Measurements from ENCODE around the gene C9orf43.
"Not testable (repeated sequence)": the region's sequence is repeated elsewhere in the genome, so short reads cannot be mapped to it uniquely, and the experiment has no call there.

C9orf43 gene, protein sequence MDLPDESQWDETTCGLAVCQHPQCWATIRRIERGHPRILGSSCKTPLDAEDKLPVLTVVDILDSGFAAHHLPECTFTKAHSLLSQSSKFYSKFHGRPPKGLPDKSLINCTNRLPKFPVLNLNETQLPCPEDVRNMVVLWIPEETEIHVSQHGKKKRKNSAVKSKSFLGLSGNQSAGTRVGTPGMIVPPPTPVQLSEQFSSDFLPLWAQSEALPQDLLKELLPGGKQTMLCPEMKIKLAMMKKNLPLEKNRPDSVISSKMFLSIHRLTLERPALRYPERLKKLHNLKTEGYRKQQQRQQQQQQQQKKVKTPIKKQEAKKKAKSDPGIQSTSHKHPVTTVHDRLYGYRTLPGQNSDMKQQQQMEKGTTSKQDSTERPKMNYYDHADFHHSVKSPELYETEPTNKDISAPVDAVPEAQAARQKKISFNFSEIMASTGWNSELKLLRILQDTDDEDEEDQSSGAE

DNA sequence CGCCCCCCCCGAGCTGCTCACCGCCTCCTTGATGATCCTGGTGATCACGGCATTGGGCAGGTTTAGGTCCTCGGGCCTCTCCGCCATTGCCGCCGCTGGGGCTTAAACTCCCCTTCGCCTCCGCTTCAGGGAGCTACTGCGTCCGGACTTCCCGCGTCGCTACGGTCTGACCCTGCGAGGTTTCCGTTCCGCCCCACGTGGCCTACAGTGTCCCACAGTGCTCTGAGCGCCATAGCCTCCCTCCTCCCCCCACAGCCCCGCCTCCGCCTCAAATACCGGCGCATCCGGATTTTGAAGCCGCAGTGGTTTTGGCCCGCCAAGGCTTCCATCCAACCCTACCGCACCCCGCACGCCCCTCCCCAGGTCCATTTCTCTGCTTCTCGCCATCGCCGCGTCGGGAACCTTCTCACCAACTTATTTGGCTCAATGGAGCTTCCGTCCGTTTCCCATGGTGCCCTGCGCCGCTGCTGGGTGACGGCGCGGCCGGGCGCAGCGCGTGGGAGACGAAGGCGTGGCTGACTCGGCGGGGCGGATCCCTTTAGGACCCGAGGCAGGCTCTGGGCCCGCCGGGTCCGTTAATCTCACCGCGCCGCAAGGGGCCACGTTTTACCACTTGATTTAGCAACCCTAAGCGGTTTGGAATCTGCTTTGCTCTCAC, at the start of gene C9orf43, which contains the start of gene POLE3:
Gene C9orf43 (plus strand): TSS at position 541 of the 658 bp plus-strand sequence. CDS start 2,747 bp downstream, outside the sequence.
Gene POLE3 (minus strand): TSS at position 469 of the 658 bp plus-strand sequence. CDS start 382 bp downstream, at position 87.
- DNase-seq = peak; percentile 93 to 95

DNA sequence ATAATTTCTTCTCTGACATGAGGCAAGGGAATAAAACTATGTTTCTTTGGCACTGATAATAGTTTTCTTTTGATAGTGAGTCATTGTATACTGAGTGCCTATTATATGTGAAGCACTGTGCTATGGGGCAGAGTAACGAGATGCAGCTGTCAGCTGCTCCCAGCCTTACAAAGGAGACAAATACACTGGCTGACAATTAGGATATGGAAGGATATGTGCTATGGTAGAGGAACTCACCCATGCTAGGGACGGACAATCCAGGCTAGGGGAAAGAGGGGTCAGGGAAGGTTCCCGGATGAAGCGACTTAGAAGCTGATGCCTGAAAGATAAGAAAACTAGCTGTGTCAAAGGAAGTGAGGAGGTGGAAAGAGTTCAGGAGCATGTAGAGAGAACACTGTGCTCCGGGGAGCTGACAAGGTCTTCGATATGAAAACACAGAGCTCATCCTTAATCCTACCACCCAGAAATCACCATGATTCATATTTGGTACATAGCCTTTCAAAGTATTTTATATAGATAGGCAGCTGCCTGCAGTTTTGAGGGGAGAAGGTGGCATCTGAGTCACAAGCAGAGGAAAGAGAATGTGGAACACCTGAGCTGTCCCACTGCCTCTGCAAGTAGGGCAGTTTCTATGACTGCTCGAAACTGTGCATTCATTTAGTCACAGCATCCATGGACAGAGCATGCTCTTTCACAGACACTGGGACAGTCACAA, 49.1 kb upstream of the C9orf43 start:
- no peak for DNase-seq

DNA sequence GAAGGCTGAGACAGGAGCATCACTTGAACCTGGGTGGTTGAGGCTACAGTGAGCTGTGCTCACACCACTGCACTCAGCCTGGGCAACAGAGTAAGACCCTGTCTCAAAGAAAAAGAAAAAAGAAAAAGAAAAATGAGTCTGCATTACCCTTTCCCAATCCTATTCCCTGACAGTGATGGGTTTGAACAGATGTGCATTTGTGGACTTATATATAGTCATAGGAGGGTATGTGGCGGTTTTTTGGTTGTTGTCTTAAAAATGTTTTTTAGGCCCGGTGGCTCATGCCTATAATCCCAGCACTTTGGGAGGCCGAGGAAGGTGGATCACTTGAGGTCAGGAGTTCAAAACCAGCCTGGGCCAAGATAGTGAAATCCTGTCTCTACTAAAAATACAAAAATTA, 47.2 kb upstream of the C9orf43 start:
- DNase-seq = no peak

DNA sequence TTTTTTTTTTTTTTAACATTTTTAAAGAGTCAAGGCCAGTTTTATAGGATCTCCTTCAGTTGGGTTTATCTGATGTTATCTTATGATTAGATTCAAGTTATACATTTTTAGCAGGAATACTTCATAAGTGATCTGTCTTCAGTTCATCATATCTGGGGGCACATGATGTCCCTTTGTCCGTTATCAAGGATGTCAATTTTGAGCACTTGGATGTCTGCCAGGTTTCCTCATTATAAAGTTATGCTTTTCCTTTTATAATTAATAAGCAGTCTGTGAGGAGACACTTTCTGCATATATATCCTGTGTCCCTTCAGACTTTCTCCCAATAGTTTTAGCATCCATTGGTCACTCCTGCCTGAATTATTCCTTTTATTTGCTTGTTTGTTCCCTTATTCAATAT, 45.6 kb upstream of the C9orf43 start:
- no peak for DNase-seq

DNA sequence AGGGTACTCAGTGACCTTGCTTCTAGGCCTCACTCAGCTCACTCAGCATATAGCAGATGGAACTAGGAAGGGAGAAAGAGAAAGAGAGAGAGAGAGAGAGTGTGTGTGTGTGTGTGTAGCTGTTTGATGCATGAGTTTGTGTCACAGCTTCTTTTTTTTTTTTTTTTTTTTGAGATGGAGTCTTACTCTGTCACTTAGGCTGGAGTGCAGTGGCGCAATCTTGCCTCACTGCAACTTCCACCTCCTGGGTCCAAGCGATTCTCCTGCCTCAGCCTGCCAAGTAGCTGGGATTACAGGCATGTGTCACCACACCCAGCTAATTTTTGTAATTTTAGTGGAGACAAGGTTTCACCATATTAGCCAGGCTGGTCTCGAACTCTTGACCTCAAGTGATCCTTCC, 44.9 kb upstream of the C9orf43 start:
- DNase-seq = peak in 1 of 2 experiments; percentile 24

DNA sequence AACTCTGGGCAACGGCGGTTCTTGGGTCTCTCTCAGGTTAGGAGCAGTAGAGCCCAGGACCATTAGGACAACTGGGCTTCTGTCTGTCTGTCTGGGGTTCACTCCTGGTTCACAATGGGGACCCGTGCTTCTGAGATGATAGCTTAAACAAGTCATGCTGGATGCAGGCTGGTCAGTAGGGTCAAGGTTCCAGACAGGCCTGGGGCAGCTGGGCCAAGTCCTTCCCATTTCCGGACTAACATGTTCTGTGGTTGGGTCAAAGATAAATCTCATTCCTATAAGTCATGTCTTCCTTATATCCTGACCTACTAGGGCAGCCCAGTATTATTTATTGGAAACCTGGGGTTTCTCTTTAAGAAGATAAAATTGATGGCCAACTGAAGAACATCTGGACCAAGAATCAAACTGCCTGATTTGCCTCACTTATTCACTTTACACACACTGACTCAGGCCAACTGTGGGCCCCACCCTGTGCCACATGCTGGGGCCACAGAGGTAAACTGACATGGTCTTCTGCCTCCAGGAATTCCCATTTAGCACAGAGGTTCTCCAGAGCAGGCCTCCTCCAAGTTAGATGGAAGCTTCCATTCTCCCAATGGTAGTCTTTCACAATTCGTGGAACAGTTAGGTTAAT, 42.1 kb upstream of the C9orf43 start:
- no peak for DNase-seq

DNA sequence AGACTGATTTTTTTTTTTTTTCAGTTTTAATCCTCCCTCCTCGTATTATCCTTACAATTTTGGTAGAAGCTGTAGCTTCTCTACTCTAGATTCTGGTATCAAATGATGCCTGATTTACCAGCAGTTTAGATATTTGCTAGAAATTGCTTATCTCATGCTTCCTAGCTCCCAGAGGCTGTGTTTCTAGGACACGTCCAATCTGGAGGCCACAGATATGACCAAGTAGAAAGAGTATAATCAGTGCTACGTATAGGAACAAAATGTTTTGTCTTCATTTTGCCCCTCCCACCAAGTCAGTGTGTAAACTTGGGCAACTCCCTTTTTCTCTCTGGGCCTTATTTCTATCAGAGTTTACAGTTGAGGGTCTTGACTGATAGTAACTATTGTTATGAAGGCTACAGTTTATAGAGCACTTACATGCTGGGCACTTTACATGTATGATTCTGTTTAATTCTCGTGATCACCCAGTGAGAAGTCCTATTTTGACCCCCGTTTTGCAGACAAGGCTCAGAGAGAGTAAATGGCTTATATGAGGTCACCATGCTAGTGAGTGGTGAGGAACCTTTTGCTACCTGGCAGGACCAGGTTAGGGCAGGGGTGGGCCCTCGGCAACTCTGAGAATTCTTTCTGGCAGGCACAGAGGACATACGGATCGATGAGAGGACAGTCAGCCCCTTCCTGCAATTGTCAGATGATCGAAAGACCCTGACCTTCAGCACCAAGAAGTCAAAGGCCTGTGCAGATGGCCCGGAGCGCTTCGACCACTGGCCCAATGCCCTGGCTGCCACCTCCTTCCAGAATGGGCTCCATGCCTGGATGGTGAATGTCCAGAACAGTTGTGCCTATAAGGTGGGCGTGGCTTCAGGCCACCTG, 41.3 kb upstream of the C9orf43 start:
- no peak for DNase-seq

DNA sequence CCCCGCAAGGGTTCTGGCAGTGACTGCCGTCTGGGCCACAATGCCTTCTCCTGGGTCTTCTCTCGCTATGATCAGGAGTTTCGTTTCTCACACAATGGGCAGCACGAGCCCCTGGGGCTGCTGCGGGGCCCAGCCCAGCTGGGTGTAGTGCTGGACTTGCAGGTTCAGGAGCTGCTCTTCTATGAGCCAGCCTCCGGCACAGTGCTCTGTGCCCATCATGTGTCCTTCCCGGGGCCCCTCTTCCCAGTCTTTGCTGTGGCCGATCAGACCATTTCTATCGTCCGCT, 40.7 kb upstream of the C9orf43 start:
- no peak for DNase-seq

DNA sequence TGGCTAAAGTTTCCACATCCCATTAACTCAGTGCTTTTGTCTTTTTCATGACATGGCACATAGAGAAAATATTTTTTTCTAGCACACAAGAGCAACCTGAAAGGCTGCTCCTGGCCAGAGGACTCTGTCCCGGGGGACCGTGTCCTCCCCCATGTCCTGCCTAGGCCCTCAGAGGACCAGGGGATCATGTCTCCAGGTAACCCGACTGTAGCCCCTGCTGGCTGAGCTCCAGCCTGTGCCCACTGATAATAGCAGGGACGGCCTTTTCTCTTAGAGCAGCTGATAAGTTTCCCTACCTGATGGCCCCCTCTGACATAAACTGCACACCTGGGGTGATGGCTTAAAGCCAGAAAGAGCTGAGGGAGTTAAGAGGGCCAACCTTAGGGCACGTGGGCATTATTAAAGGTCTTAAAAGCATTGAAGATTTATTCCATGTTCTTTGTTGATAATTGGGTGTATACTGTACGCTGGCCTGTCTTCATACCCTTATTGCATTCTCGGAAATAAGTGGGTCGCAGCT, 39.7 kb upstream of the C9orf43 start:
- DNase-seq = no peak

DNA sequence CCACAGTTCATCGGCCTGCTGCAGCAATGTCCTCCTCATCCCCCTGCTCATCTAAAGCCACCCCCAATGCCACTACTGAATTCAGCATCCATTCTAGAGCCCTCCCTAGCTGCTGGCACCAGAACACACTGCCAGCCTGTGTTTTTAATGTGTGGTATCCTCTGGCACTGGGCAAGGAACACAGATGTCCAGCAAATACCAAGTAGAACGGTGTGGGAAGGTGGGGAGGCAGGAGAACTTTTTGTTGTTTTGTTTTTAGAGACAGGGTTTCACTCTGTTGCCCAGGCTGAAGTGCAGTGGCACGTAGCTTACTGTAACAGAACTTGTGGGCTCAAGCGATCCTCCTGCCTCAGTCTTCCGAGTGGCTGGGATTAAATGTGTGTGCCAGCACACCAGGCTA, 38.5 kb upstream of the C9orf43 start:
- DNase-seq = no peak

DNA sequence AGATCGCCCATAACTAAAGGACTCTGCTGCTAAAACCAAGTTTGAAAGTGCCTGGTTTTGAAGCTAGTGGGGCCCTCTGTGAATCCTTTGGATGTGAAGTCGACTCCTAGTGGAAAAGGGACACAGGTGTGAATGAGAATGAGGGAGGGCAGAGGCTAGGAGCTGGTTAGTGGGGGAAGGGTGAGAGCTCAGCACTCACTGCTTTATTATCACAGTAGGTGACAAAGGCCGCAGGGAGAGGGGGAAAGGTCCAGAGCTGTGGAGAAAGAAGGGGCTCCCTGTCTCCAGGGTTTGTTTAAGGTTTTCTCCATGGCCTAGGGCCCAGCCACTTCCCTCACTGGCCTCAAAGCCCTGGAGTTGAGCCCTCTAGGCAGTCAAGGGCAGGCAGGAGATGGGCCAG, 37.3 kb upstream of the C9orf43 start:
- DNase-seq = no peak

DNA sequence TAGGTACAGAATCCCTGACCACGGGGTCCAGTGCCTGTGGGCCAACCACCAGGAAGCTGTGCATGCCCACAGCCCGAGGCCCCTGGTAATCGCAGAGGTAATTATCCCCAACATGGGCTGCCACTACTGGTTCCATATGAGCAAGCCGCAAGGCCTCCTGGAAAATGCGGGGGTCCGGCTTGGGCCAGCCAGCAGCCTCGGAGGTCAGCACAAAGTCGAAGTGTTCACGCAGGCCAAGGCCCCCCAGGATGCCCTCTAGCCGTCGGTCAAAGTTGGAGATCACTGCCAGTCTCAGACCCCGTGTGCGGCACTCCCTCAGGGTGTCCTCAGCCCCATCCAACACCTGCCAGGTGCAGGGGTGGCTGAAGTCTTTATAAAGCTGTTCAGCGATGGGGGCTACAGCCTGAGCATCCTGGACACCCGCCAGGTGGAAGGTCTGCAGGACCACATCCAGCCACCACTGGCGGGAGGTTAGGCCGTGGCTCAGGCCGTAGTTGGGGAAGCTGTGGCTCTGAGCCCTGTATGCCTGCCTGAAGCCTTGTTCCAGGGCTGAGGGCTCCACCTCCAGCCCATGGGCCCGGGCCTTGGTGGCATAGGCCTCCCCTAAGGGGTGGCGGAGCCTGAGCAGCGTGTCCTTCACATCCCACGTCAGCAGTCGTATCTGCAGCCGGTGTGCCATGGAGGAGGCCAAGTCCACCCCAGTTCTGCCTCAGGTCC, 36.7 kb upstream of the C9orf43 start:
- no peak for DNase-seq

DNA sequence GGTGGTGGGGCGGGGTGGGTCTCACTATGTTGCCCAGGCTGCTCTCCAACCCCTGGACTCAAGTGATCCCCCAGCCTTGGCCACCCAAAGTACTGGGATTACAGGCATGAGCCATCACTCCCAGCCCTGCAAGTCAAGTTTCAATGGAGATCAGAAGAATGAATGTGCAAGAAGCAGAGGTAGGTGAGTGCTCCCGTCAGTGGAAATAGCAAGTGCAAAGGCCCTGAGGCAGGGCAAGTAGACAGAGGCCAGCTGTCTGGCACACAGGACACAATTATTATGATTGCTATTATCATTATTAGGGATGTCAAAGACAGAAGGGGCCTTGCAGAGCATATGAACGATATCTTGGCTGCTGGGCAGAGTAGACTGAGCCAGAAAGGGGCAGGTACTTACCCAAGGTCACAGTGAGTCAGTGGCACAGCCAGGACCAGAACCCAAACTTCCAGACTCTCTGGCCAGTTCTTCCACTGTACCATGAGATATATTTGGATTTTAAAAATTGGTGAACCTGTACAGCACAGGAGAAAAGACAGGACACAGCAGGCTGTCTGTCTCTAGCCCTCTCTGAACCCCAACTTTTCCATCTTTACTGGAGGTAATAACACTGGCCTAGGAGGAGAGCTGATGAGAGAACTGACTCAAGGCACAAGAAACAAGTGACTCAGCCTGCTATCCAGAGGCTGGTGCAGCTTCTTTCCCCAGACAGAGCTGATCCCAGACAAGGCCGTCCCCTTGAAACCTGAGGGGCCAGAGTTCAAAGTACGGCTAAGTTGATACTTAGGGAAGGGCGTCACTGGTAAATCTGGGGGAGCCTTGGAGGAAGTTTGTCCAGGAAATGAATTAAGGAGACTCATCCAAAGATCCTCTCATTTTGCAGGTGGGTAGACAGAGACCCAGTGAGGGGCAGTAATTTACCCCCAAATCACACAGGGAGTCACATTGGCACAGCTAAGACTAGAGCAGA, 35.2 kb upstream of the C9orf43 start:
- DNase-seq = no peak

DNA sequence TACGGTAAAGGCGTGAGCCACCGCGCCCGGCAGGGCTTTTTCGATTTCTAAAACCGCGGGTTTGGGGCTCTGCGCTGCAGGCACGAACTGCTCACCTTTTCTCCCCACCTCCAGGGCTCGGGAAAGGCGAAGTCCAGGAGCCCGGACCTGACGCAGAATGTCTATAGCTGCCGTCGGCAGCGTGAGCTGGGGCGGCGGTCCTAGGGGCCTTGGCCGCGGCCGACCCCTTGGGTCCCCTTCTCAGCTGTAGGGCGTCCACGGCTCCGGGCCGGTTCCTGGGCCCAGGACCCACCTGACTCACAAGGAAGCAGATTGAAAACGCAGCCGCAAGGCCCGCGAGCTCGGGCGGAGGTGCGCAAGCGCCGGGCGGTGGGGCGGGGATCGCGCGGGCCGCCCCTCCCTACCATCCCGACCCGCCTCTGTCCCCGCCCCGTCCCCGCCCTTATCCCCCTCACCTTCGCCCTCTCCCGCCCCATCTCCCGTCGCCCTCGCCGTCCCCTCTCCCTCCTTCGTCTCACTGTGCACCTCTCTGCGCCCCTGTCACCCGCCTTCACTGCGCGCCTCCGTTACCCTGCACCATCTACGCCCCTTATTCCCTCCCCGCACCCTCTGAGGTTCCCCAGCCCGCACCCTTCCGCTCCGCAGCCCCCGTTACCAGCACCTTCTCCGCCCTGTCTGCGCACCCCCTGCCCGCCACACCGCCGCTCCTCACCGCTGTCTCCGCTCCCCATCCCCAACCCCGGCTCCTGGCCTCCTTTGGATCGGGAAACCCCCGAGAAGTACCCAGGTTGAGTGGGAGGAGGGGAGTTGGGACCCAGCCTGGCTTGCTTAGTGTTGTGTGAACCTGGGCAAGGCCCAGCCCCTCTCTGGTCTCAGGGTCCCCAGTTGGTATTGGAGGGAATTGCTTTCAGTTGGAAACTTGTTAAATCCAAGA, 33.6 kb upstream of the C9orf43 start, which contains the start of gene HDHD3:
Gene HDHD3 (minus strand): TSS at position 353 of the 934 bp plus-strand sequence. CDS start 2,632 bp downstream, outside the sequence.
- peak; percentile 54 to 69 for DNase-seq

DNA sequence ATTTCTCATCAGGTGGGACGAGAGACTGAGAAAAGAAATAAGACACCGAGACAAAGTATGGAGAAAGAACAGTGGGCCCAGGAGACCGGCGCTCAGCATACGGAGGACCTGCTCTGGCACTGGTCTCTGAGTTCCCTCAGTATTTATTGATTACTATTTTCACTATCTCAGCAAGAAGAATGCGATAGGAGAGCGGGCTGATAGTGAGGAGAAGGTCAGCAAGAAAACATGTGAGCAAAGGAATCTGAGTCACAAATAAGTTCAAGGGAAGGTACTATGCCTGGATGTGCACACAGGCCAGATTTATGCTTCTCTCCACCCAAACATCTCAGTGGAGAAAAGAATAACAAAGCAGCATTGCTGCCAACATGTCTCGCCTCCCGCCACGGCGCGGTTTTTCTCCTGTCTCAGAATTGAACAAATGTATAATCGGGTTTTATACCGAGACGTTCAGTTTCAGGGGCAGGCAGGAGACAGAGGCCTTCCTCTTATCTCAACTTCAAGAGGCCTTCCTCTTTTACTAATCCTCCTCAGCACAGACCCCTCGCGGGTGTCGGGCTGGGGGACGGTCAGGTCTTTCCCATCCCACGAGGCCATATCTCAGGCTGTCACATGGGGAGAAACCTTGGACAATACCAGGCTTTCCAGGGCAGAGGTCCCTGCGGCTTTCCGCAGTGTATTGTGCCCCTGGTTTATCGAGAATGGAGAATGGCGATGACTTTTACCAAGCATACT, 31.3 kb upstream of the C9orf43 start:
- not testable (repeated sequence) for DNase-seq

DNA sequence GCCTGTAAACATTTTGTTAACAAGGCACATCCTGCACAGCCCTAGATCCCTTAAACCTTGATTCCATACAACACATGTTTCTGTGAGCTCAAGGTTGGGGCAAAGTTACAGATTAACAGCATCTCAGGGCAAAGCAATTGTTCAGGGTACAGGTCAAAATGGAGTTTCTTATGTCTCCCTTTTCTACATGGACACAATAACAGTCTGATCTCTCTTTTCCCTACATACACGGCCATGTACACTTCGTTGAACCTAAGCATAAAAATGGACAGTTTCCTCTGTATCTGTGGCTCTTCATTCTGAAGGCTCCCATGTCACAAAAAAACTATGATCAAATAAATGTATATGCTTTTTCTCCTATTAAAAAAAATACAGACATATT, 30.7 kb upstream of the C9orf43 start:
- DNase-seq = not testable (repeated sequence)

DNA sequence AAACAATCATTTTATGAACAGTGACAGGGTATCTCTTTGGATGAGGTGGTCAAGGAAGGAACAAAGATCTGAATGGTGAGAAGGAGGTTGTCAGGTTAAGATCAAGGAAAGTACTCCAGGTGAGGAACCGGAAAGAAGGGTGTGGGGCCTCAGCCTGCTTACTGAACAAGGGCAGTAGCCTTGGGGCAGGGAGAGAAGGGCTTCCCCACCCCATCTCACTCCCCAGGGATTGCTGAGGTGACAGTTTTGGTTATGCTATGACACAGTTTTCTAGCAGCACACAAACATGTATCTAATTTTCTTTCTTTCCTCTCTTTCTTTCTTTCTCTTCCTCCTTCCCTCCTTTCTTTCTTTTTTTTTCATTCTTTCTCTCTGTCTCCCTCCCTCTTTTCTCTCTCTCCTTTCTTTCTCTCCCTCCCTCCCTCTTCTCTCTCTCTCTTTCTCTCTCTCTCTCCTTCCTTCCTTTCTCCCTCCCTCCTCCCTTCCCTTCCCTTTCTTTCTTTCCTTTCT, 29.6 kb upstream of the C9orf43 start:
- DNase-seq = no peak

DNA sequence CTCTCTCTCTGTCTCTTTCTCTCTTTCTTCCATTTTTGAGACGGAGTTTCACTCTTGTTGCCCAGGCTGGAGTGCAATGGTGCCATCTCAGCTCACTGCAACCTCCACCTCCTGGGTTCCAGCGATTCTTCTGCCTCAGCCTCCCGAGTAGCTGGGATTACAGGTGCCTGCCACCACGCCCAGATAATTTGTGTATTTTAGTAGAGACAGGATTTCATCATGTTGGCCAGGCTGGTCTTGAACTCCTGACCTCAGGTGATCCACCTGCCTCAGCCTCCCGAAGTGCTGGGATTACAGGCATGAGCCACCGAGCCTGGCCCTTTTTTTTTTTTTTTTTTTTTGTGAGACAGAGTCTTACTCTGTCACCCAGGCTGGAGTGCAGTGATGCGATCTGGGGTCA, 29.1 kb upstream of the C9orf43 start:
- not testable (repeated sequence) for DNase-seq
